Stimulated activated CD8-positive, alpha-beta memory T cell treated with anti-CD3 and anti-CD28 coated beads, Interleukin-7, amount 100 ng/mL, for 24 hours (primary cell): ENCODE results near the gene ABCG2.
"Not testable (repeated sequence)": the region's sequence is repeated elsewhere in the genome, so short reads cannot be mapped to it uniquely, and the experiment has no call there.

Source experiments
- DNase-seq: peaks from one replicate; pipeline ENCODE4 v3.0.0-alpha.2; 2020; ENCODE audit warnings: low read depth

The ABCG2 gene

DNA sequence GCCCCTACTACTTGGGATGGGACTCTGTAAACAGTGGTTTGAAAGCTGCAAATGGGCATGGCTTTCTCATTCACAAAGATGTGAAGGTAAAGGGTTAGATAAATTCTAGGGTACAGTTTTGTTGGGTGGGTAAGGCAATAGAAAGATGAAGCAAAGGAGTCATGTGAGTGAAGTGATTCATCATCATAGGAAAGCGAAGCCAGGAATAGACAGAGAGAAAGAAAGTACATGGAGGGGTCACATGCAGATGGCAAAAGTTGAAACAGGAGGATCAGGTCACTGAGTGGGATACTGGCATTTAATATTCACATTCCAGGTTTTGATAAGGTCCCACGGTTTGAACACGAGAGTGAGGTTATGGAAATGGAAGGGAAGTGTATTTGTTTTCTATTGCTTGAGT, 8.2 kb upstream of the ABCG2 start:
- no peak for DNase-seq

DNA sequence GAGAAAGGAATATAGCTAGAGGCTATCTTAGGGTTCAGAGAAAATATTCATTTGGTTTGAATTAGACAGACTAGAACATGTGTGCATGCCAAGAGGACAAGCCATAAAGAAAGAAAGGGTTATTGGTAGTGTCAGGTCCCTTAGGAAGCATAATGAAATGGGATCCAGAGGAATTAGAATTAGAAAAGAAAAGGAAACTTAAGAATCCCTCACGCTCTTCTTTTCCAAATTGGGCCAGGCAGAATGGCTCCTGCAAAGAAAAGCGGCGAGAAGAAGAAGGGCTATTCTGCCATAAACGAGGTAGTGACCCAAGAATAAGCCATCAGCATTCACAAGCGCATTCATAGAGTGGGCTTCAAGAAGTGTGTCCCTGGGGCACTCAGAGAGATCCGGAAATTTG, 4.9 kb upstream of the ABCG2 start:
- no peak for DNase-seq

DNA sequence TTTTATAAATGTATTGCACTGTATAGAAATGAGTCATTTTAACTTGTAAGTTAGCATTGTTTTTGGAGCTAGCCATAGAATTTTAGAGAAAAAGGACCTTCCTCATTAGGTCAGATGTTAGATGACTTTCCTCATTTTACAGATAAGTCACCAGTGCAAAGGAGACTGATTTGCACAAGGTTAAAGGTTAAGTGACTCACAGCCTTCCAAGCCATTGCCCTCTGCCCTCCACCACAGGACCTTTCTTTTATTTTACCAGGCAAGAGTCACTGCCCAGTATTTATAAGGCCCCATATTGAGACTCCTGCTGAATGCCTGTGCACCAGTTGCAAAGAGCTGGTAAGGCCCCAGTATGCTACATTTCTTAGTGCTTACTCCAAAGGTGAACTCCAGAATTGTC, 4.2 kb upstream of the ABCG2 start:
- DNase-seq: no peak

- DNase-seq: no peak
Measured at GRCh38 chr4:88159229-88159725, 838 bp upstream of the ABCG2 start.

- no peak for DNase-seq
Measured at GRCh38 chr4:88158038-88158488, 376 bp downstream of the ABCG2 start.

GRCh38 chr4:88152331-88152730, 6.1 kb downstream of the ABCG2 start:
- DNase-seq: not testable (repeated sequence)

GRCh38 chr4:88148560-88148959, 9.9 kb downstream of the ABCG2 start:
- no peak for DNase-seq

GRCh38 chr4:88147799-88148217, 10.6 kb downstream of the ABCG2 start:
- no peak for DNase-seq

DNA sequence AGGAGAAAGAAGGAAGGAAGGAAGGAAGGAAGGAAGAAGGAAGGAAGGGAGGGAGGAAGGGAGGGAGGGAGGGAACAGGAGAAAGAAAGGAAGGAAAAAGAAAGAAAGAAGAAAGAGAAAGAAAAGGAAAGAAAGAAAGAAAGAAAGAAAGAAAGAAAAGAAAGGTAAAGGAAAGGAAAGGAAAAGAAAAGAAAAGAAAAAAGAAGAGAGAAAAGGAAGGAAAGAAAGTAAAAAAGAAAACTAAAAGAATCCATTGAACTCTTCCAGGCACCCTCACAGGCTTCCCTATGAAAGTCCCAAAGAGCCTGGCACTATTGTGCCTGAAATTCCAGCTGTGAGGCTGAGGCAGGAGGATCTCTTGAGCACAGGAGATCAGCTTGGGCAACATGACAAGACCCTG, 11.5 kb downstream of the ABCG2 start:
- no peak for DNase-seq

- no peak for DNase-seq
Measured at GRCh38 chr4:88144866-88145300, 13.6 kb downstream of the ABCG2 start.

GRCh38 chr4:88144048-88144447, 14.4 kb downstream of the ABCG2 start:
- no peak for DNase-seq

- no peak for DNase-seq
Measured at GRCh38 chr4:88143504-88143903, 14.9 kb downstream of the ABCG2 start.

- no peak for DNase-seq
Measured at GRCh38 chr4:88138561-88138960, 19.9 kb downstream of the ABCG2 start.

DNA sequence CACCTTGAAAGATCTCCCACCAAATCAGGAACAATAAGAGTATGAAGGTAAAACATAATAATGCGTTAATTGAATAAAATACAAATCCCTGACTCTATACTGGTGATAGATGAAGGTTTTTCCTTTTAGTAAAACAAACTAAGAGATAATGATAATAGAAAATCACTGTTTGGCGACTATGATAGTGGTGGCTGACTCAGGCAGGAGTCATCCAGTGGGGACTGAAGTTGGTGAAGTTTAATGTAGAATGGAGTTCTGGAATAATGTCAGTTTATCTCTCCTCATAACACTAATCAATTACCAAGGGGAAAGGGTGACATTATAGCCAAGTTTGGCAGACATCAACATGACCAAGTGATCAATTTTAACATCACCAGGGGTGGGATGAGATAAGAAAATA, 21.3 kb downstream of the ABCG2 start:
- no peak for DNase-seq

DNA sequence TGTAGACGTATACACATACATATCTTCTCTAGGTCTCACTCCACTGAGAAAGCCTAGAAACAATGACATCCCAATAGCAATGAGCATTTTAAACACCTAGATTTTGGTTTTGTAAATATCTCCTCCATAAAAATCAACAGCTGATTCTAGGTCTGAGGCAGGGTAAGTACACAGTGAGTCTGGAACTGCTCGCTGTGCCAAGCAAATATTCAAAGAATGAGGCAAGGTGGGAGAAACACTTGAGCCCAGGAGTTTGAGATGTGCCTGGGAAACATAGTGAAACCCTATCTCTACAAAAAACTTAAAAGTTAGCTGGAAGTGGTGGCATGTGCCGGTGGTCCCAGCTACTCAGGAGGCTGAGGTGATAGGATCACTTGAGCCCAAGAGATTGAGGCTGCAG, 22.2 kb downstream of the ABCG2 start:
- no peak for DNase-seq

DNA sequence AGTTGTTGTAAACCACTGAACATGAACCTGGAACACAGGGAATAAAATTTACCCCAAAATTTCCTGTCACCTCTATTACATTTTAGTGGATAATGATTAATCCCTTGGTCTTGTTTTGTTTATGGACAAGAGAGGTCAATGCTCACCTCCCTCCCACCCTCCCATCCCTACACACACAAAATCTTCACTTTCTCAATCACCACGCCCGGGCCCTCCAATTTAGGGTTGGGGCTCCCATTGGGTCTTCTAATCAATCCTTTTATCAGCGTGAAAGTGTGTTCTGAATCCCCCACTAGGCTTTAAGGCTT, 23.1 kb downstream of the ABCG2 start:
- no peak for DNase-seq

GRCh38 chr4:88134536-88135355, 23.7 kb downstream of the ABCG2 start:
- DNase-seq: no peak

DNA sequence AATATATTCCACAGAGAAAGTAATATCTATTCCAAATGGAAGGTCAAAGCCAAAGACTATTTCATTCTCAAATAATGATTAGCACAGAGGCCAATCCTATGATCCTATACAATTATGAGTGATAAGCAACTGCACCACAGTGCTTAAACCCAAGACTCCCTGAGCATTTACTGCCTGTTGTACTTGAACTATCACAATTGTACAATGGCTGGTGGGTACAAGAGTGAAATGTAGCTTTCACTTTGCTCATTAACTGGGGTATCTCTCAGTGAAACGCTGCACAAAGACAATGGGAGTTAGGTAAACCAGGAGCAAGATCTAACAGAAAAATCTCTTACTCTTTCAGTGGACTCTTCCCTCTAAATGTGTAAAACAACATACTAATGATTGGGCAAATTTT, 24.3 kb downstream of the ABCG2 start:
- no peak for DNase-seq

- no peak for DNase-seq
Measured at GRCh38 chr4:88130544-88131305, 27.7 kb downstream of the ABCG2 start.

DNA sequence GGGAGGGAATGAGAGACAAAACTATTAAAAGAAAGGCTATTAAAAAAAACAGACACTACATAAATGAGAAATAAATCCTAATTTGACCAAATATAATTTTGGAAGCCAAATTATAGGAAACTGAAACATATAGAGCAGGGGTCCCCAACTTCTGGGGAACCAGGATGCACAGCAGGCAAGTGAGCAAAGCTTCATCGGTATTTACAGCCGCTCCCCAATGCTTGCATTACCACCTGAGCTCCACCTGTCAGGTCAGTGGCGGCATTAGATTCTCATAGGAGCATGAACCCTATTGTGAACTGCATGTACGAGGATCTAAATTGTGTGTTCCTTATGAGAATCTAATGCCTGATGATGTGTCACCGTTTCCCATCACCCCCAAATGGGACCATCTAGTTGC, 28.4 kb downstream of the ABCG2 start:
- DNase-seq: no peak

DNA sequence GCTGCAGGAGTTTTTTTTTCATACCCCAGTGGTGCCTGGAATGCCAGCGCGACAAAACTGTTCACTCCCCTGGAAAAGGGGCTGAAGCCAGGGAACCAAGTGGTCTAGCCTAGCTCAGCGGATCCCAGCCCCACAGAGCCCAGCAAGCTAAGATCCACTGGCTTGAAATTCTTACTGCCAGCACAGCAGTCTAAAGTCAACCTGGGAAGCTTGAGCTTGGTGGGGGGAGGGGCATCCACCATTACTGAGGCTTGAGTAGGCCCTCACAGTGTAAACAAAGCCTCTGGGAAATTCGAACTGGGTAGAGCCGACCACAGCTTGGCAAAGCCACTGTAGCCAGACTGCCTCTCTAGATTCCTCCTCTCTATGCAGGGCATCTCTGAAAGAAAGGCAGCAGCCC, 36.2 kb downstream of the ABCG2 start:
- DNase-seq: not testable (repeated sequence)

DNA sequence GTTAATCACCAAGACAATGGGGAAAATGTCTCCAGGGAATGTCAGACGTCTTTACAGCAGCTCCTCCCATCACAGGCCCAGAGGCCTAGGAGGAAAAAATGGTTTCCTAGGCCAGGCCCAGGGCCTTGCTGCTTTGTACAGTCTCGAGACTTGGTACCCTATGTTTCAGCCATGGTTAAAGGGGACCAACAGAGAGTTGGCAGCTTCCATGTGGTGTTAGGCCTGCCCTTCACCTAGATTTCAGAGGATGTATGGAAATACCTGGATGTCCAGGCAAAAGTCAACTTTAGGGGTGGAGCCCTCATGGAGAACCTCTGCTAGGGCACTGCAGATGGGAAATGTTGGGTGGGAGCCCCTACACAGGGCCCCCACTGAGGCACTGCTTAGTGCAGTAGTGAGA, 38.5 kb downstream of the ABCG2 start:
- no peak for DNase-seq

DNA sequence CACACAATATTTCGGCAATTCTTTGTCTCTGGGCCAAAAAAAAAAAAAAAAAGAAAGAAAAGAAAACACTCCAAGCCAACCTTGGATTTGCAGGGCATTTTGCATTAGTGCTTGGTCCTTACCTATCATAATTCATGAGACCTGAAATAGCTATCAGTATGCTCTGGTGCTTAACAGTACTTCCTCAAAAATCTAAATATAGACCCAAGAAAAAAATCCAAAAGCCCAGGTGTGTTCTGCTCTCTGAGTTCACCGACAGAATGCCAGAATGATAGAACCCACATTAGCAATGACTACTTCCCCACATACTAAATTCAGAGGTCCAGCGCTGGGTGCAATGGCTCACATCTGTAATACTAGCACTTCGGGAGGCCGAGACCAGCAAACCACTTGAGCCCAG, 42.9 kb downstream of the ABCG2 start:
- DNase-seq: no peak
